SK-N-SH treated with all-trans-retinoic acid at 6 μM for 48 hours (cell line): ENCODE data around the gene TSG101.

Experiments used
- ATAC-seq: fragments of 200-7000 bp; cut with Tn5 transposase; 3 replicates; pipeline ENCODE4 v1.9.1; 2020; ENCODE audit warnings: mild to moderate bottlenecking, moderate library complexity
- ARNTL ChIP-seq: fragments of 450-650 bp; formaldehyde crosslinking; IDR thresholded peaks from 2 replicates; pipeline ENCODE4 v1.5.0; 2020; ENCODE audit warnings: low read depth, mild to moderate bottlenecking, moderate library complexity, borderline replicate concordance
- BACH2 ChIP-seq: fragments of 250-450 bp; sonication (Bioruptor Pico); IDR thresholded peaks from 2 replicates; pipeline ENCODE4 v1.9.0; 2021; ENCODE audit warnings: mild to moderate bottlenecking, borderline replicate concordance
- CREB5 ChIP-seq: fragments of 250-450 bp; sonication (Bioruptor Pico); IDR thresholded peaks from 2 replicates; pipeline ENCODE4 v1.5.1; 2020; ENCODE audit warnings: low read depth, mild to moderate bottlenecking, moderate library complexity
- CSDC2 ChIP-seq: fragments of 250-450 bp; sonication (Bioruptor Pico); IDR thresholded peaks from 2 replicates; pipeline ENCODE4 v1.5.0; 2020; ENCODE audit warnings: mild to moderate bottlenecking, moderate library complexity
- CSRNP3 ChIP-seq: fragments of 250-450 bp; sonication (Bioruptor Pico); IDR thresholded peaks from 2 replicates; pipeline ENCODE4 v1.5.1; 2021; ENCODE audit warnings: mild to moderate bottlenecking, moderate library complexity
- ESRRG ChIP-seq: fragments of 250-450 bp; sonication (Bioruptor Pico); IDR thresholded peaks from 2 replicates; pipeline ENCODE4 v1.6.1; 2021; ENCODE audit warnings: mild to moderate bottlenecking
- GLIS3 ChIP-seq: fragments of 250-450 bp; sonication (Bioruptor Pico); IDR thresholded peaks from 2 replicates; pipeline ENCODE4 v1.5.0; 2020; ENCODE audit warnings: mild to moderate bottlenecking, moderate library complexity
- ISL1 ChIP-seq: fragments of 250-450 bp; sonication (Bioruptor Pico); IDR thresholded peaks from 2 replicates; pipeline ENCODE4 v2.1.2; 2022; ENCODE audit warnings: mild to moderate bottlenecking, moderate library complexity
- OSR1 ChIP-seq: fragments of 250-450 bp; sonication (Bioruptor Pico); IDR thresholded peaks from 2 replicates; pipeline ENCODE4 v1.8.0; 2022; ENCODE audit warnings: moderate library complexity, mild to moderate bottlenecking, inconsistent platforms
- PPARA ChIP-seq: fragments of 250-450 bp; sonication (Bioruptor Pico); IDR thresholded peaks from 2 replicates; pipeline ENCODE4 v1.5.0; 2020; ENCODE audit warnings: mild to moderate bottlenecking, borderline replicate concordance
- RARB ChIP-seq: fragments of 250-450 bp; sonication (Bioruptor Pico); IDR thresholded peaks from 2 replicates; pipeline ENCODE4 v1.8.0; 2021; ENCODE audit warnings: mild to moderate bottlenecking, moderate library complexity
- SNAI2 ChIP-seq: fragments of 250-450 bp; sonication (Bioruptor Pico); IDR thresholded peaks from 2 replicates; pipeline ENCODE4 v1.5.0; 2020; ENCODE audit warnings: mild to moderate bottlenecking, moderate library complexity
- TCF4 ChIP-seq: fragments of 250-450 bp; sonication (Bioruptor Pico); IDR thresholded peaks from 2 replicates; pipeline ENCODE4 v1.8.0; 2021; ENCODE audit warnings: mild to moderate bottlenecking, moderate library complexity, borderline replicate concordance
- TOX ChIP-seq: fragments of 250-450 bp; sonication (Bioruptor Pico); IDR thresholded peaks from 2 replicates; pipeline ENCODE4 v1.8.0; 2021; ENCODE audit warnings: mild to moderate bottlenecking, moderate library complexity, borderline replicate concordance
- ZC3H10 ChIP-seq: fragments of 250-450 bp; sonication (Bioruptor Pico); IDR thresholded peaks from 2 replicates; pipeline ENCODE4 v1.5.1; 2021; ENCODE audit warnings: mild to moderate bottlenecking, moderate library complexity
- ZFP3 ChIP-seq: fragments of 250-450 bp; sonication (Bioruptor Pico); IDR thresholded peaks from 2 replicates; pipeline ENCODE4 v1.5.0; 2020; ENCODE audit warnings: mild to moderate bottlenecking, moderate library complexity
- ZFP30 ChIP-seq: fragments of 450-650 bp; formaldehyde crosslinking; IDR thresholded peaks from 2 replicates; pipeline ENCODE4 v1.5.0; 2022; ENCODE audit warnings: mild to moderate bottlenecking, moderate library complexity
- ZNF8 ChIP-seq: fragments of 450-650 bp; formaldehyde crosslinking; IDR thresholded peaks from 2 replicates; pipeline ENCODE4 v1.5.0; 2020; ENCODE audit warnings: mild to moderate bottlenecking, moderate library complexity
- TF ChIP-seq, protein P1 (sequence below): fragments of 250-450 bp; sonication (Bioruptor Pico); IDR thresholded peaks from 2 replicates; pipeline ENCODE4 v1.8.0; 2021; ENCODE audit warnings: low read depth, mild to moderate bottlenecking, moderate library complexity, borderline replicate concordance
- TF ChIP-seq, protein P2 (sequence below): fragments of 250-450 bp; sonication (Bioruptor Pico); IDR thresholded peaks from 2 replicates; pipeline ENCODE4 v1.8.0; 2020; ENCODE audit warnings: mild to moderate bottlenecking, moderate library complexity, borderline replicate concordance
- TF ChIP-seq, protein P3 (sequence below): fragments of 250-450 bp; sonication (Bioruptor Pico); IDR thresholded peaks from 2 replicates; pipeline ENCODE4 v1.5.0; 2020; ENCODE audit warnings: mild to moderate bottlenecking, moderate library complexity

Gene TSG101

DNA sequence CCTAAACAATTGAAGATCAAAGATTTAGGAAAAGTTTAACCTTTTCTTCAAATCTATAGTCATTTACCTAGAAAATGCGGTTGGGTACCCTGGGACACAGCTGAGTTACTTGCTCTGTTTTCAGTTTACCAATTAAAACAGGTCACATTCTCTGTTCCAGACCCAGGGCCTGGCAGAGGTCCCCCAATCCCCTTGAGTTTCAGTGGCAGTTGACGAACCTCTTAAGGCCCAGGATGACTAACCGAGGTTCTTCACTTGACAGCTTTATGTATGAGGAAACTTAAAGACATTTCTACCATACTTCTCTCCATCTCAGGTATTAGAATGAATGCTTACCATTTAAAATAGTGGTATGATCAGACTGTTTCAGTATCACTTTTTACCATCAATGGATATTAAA is 54.7 kb downstream of the TSG101 start:
- ATAC-seq, result no peak

GRCh38 chr11:18468961-18469360 is 57.8 kb downstream of the TSG101 start:
- no peak for ATAC-seq
- no peak for TF ChIP-seq ZC3H10 (CRISPR knock-in tag)
- TF ChIP-seq, protein P1, sequence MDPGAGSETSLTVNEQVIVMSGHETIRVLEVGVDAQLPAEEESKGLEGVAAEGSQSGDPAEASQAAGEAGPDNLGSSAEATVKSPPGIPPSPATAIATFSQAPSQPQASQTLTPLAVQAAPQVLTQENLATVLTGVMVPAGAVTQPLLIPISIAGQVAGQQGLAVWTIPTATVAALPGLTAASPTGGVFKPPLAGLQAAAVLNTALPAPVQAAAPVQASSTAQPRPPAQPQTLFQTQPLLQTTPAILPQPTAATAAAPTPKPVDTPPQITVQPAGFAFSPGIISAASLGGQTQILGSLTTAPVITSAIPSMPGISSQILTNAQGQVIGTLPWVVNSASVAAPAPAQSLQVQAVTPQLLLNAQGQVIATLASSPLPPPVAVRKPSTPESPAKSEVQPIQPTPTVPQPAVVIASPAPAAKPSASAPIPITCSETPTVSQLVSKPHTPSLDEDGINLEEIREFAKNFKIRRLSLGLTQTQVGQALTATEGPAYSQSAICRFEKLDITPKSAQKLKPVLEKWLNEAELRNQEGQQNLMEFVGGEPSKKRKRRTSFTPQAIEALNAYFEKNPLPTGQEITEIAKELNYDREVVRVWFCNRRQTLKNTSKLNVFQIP (CRISPR knock-in tag), result no peak
- no peak for TF ChIP-seq GLIS3 (CRISPR knock-in tag)
- TF ChIP-seq TOX (CRISPR knock-in tag), result no peak
- TF ChIP-seq TCF4 (CRISPR knock-in tag), result no peak
- no peak for TF ChIP-seq ARNTL (CRISPR knock-in tag)

More for the DNA sequence above, 54.7 kb downstream of the TSG101 start:
- TF ChIP-seq CREB5 (CRISPR knock-in tag) (no peak), RARB (no peak), ZNF8 (CRISPR knock-in tag) (no peak), CSDC2 (CRISPR knock-in tag) (no peak), ZC3H10 (CRISPR knock-in tag) (no peak), ESRRG (CRISPR knock-in tag) (no peak), PPARA (CRISPR knock-in tag) (no peak), CSRNP3 (CRISPR knock-in tag) (no peak), BACH2 (no peak), ISL1 (CRISPR knock-in tag) (no peak)

- TF ChIP-seq TCF4 (CRISPR knock-in tag) (no peak), ZNF8 (CRISPR knock-in tag) (no peak), ZC3H10 (CRISPR knock-in tag) (no peak), ISL1 (CRISPR knock-in tag) (no peak), CSDC2 (CRISPR knock-in tag) (no peak), GLIS3 (CRISPR knock-in tag) (no peak), SNAI2 (CRISPR knock-in tag) (no peak), OSR1 (CRISPR knock-in tag) (no peak), ZFP30 (no peak), CSRNP3 (CRISPR knock-in tag) (no peak), CREB5 (CRISPR knock-in tag) (no peak), ARNTL (CRISPR knock-in tag) (no peak), TOX (CRISPR knock-in tag) (no peak), ZFP3 (CRISPR knock-in tag) (no peak), RARB (no peak)
- TF ChIP-seq, protein P2, sequence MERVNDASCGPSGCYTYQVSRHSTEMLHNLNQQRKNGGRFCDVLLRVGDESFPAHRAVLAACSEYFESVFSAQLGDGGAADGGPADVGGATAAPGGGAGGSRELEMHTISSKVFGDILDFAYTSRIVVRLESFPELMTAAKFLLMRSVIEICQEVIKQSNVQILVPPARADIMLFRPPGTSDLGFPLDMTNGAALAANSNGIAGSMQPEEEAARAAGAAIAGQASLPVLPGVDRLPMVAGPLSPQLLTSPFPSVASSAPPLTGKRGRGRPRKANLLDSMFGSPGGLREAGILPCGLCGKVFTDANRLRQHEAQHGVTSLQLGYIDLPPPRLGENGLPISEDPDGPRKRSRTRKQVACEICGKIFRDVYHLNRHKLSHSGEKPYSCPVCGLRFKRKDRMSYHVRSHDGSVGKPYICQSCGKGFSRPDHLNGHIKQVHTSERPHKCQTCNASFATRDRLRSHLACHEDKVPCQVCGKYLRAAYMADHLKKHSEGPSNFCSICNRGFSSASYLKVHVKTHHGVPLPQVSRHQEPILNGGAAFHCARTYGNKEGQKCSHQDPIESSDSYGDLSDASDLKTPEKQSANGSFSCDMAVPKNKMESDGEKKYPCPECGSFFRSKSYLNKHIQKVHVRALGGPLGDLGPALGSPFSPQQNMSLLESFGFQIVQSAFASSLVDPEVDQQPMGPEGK (CRISPR knock-in tag), result no peak
- TF ChIP-seq, protein P3, sequence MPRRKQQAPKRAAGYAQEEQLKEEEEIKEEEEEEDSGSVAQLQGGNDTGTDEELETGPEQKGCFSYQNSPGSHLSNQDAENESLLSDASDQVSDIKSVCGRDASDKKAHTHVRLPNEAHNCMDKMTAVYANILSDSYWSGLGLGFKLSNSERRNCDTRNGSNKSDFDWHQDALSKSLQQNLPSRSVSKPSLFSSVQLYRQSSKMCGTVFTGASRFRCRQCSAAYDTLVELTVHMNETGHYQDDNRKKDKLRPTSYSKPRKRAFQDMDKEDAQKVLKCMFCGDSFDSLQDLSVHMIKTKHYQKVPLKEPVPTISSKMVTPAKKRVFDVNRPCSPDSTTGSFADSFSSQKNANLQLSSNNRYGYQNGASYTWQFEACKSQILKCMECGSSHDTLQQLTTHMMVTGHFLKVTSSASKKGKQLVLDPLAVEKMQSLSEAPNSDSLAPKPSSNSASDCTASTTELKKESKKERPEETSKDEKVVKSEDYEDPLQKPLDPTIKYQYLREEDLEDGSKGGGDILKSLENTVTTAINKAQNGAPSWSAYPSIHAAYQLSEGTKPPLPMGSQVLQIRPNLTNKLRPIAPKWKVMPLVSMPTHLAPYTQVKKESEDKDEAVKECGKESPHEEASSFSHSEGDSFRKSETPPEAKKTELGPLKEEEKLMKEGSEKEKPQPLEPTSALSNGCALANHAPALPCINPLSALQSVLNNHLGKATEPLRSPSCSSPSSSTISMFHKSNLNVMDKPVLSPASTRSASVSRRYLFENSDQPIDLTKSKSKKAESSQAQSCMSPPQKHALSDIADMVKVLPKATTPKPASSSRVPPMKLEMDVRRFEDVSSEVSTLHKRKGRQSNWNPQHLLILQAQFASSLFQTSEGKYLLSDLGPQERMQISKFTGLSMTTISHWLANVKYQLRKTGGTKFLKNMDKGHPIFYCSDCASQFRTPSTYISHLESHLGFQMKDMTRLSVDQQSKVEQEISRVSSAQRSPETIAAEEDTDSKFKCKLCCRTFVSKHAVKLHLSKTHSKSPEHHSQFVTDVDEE (CRISPR knock-in tag), result no peak
- ATAC-seq, result no peak
Observed at GRCh38 chr11:18468059-18468458, 58.7 kb downstream of the TSG101 start.
